Cortex of kidney (tissue), 1 donor: ENCODE results near the gene KRTAP10-12.
"Not testable (repeated sequence)": the region's sequence is repeated elsewhere in the genome, so short reads cannot be mapped to it uniquely, and the experiment has no call there.

Experiments used
- DNase-seq: peaks from one replicate; lab custom pipeline; 2025; lab: John Stamatoyannopoulos, UW

The KRTAP10-12 gene

DNA sequence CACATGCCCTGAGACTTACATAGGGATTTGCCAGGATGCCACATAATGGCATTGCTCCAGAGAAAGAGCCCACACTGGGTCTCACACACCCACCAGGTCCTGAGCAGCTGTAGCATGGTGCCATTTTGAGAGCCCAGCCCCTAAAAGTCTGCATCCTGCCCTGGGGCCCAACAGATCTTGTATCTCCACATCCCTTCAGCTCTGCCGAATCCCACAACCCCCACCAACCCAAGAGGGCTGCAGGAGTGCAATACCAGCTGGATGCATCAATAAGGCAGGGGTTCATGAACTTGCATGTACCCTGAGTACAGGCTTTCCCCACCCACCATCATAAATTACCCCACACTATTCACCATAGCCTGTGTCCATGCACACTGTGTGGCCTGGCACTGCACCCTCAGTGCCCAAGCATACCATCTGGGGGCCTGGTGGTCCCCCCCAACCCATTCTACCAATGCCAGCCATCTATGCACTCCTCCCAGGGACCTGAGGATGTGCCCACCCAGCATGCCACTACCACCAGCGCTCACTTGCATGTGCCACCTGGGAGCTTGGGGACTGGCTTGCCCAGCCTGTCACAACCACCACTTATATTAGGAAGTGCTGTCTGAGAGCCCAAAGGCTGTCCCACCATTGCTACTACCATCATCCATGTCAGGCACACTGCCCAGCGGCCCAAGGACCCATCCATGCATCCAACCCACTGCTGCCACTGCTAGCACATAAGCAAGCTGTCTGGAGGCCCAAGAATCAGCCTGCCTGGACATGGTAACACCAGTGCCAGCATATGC lies 26.1 kb upstream of the KRTAP10-12 start:
- no peak for DNase-seq

- DNase-seq: no peak
These were observed 25.1 kb upstream of the KRTAP10-12 start for GRCh38 chr21:44671911-44672310.

DNA sequence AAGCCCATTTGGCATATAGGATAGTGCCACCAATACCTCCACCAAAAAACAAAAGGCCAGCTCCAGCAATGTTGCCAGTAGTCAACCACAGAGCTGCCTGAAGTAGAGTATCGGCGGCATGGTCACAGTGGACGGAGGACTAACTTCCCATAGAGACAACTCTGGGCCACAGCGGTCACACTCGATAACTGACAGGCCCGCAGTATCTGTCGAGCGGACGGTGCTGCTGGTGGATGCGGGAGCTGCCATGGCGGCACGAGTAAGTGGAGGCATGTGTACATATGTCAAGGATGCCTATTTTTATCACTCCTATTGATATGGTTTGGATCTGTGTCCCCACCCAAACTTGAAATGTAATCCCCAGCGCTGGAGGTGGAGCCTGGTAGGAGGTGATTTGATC lies 19.1 kb upstream of the KRTAP10-12 start:
- no peak for DNase-seq

GRCh38 chr21:44681152-44681551 lies 15.8 kb upstream of the KRTAP10-12 start:
- DNase-seq: no peak

- DNase-seq: no peak
These were observed 15.0 kb upstream of the KRTAP10-12 start, which contains the start of gene KRTAP12-1 for GRCh38 chr21:44681861-44682579. KRTAP12-1 (minus strand) TSS chr21:44682163; CDS start chr21:44682123, 40 bp downstream.

- no peak for DNase-seq
These were observed 14.3 kb upstream of the KRTAP10-12 start for GRCh38 chr21:44682580-44683151.

- no peak for DNase-seq
These were observed 12.9 kb upstream of the KRTAP10-12 start for GRCh38 chr21:44684077-44684476.

- DNase-seq: no peak
These were observed 12.5 kb upstream of the KRTAP10-12 start for GRCh38 chr21:44684483-44684882.

DNA sequence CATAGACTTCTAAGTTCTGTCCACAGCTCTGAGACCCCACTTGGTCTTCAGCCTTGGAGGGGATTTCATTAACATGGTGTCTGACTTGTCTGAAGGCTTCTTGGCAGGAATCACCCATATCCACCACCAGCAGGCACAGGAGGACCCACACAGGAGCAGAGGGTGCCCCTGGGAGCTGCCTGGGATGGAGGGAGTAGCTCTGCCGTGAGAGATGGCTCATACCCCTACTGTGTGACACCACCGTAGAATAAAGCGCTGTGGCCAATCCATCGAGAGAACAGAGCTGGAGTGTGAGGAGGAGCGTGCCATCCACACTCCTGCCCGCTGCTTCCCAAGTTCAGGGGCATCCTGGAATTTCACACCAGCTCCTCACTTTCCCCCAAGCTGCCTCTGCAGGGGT lies 11.9 kb upstream of the KRTAP10-12 start:
- not testable (repeated sequence) for DNase-seq

DNA sequence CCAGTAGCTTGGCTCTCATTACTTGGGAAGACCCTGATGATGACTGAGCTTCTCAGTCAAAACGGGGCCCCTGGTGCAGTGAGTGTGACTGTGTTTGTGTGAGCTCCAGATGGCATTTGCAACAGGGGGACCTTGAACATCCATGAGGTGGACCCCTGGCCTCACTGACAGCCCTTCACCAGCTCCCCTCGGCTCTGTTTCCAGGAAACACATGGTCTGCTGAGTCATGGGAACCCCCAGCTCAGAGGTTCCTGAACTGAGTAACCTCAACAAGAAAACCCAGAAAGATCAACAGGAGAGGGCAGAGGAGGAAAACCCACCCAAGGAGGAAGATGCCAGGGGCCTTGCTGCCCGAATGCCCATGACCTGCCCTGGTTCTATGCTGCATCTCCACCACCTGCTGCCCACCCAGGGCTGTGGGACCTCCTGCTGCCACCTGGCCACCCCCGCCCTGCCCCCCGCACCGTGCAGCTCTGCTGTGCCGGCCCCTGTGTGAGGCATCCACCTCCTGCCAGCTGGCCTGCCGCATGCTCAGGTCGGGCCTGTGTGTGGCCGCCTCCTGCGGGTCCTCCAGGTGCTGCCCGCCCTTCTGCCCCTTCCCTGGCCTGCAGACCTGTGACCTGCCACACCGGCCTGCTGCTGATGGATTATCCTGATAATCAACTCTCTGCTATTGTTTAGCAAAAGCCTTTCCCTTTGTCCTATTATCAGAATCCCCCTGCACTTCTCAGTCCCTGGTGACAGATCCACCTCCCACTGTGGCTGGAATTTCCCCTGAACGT lies 10.8 kb upstream of the KRTAP10-12 start:
- DNase-seq: no peak

GRCh38 chr21:44686843-44687561 lies 10.0 kb upstream of the KRTAP10-12 start:
- DNase-seq: no peak

GRCh38 chr21:44687671-44688070 lies 9.3 kb upstream of the KRTAP10-12 start:
- no peak for DNase-seq

DNA sequence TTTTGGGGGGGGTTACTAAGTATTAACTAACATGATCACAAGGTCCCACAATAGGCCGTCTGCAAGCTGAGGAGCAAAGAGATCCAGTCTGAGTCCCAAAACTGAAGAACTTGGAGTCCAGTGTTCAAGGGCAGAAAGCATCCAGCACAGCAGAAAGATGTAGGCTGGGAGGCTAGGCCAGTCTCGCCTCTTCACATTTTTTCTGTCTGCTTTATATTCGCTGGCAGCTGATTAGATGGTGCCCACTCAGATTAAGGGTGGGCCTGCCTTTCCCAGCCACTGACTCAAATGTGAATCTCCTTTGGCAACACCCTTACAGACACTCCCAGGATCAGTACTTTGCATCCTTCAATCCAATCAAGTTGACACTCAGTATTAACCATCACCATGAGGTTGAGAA lies 7.2 kb upstream of the KRTAP10-12 start:
- not testable (repeated sequence) for DNase-seq

- DNase-seq: no peak
These were observed 5.3 kb upstream of the KRTAP10-12 start for GRCh38 chr21:44691686-44692085.

DNA sequence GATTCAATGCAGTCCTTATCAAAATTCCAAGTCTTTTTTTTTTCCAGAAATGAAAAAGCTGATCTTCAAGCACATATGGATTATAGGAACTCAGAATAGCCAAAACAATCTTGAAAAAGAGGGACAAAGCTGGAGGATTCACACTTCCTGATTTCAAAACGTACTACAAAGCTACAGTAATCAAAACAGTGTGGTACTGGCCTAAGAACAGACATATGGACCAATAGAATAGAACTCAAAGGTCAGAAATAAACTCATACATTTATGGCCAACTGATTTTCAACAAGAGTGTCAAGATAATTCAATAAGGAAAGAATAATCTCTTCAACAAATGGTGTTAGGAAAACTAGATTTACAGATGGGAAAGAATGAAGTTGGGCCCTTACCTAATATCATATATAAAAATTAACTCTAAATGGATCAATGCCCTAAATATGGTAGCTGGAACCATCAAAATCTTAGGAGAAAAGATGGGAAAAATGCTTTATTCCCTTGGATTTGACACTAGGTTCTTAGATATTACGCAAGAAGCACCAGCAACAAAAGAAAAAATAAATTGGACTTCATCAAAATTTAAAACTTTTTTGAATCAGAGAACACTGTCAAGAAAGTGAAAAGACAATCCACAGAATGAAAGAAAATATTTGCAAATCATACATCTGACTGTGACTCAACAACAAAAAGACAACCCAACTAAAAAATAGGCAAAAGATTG lies 4.0 kb upstream of the KRTAP10-12 start:
- no peak for DNase-seq

DNA sequence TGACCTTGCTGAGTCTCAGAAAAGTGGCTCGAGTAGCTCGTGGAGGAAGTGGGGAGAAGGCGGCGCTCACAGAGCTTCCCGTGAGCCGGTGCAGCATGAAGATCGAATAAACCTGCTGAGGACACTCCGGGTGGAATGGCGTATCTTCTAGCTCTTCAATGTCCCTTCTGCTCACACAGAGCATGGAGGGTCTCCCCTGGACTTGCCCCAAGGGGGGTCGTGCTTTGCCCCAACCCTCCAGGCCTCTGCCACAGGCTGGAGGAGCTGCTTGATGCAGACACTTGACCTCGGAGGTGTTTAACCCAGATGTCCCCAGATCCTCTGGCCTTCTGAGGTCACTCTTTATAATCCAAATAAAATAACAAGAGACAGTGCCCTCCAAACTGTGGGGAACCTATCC lies 2.2 kb upstream of the KRTAP10-12 start:
- DNase-seq: no peak

DNA sequence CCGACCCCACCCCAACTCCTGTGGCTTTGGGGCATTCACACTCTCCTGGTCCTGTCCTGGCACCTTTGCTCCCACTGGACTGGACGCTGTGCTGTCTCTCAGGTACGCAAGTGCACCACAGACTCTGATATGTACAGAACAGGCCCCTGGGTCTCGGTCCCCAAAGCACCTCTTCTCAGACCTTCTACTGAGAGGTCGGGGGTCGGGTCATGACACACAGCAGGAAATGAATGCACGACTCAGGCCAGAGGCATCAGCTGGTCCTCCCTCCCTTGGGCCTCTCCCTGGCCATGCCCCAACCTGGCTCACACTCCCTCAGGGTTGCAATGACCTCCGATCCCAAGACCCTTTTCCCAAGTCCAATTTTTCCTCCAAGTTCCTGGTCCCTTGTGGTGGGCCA lies 1.8 kb upstream of the KRTAP10-12 start:
- no peak for DNase-seq

- DNase-seq: no peak
These were observed 1.3 kb upstream of the KRTAP10-12 start for GRCh38 chr21:44695641-44696040.

DNA sequence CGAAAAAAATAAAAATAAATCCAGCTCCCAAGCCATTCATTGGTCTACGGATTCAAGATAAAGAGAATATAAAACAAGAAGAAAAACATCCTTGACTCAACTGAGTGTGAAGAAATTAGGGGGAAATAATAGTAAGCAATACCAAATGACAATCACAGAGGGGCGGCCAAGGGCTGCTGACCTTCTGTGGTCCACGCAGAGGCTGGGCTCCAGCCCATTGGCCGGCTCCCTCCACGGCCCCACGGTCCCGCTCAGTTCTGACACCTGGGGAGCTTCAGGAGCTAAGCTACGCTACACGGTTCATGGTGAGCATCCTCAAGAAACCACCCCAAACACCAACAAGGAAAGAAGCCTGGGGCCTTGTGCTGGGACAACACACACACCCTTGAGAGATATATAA lies 400 bp upstream of the KRTAP10-12 start:
- no peak for DNase-seq

GRCh38 chr21:44697811-44698734 lies 1.1 kb downstream of the KRTAP10-12 start:
- DNase-seq: no peak
